SU-DHL-6 (cell line): ENCODE data around the gene IFIT3.

Experiments
- EZH2phosphoT487 ChIP-seq: fragments of 200-600 bp; sonication (generic), shearing (Covaris generic); conservative IDR thresholded peaks from 2 replicates; pipeline ENCODE4 v1.6.1; 2018; ENCODE audit warnings: mild to moderate bottlenecking, antibody characterized with exemption, low read length, moderate library complexity, mixed read lengths
- TF ChIP-seq, protein P1 (sequence below): fragments of 200-600 bp; sonication (generic); IDR thresholded peaks from one replicate; pipeline ENCODE4 v1.5.1; 2017; ENCODE audit warnings: antibody characterized with exemption, mild to moderate bottlenecking, low read length, moderate library complexity; ENCODE audit not compliant: insufficient read depth, poor library complexity, severe bottlenecking

DNA sequence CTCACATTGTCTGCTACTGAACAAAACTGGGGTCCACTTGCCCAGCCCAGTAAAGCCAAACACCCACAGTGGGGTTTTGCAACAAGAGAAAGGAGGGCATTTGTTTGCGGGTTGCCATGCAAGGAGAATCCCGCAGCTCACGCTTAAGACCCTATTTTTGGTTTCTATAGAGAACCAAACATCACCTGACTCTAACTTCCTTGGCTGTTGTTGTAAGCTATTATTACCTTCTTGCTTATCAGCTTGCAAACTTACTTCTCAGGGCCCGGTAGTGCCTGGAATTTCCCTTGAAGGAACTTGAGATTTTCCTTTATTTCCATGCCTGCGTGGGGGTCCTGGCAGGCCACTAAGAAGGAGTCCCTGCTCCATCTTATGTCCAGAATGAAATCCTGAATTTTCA is 20.7 kb downstream of the IFIT3 start:
- TF ChIP-seq, protein P1, sequence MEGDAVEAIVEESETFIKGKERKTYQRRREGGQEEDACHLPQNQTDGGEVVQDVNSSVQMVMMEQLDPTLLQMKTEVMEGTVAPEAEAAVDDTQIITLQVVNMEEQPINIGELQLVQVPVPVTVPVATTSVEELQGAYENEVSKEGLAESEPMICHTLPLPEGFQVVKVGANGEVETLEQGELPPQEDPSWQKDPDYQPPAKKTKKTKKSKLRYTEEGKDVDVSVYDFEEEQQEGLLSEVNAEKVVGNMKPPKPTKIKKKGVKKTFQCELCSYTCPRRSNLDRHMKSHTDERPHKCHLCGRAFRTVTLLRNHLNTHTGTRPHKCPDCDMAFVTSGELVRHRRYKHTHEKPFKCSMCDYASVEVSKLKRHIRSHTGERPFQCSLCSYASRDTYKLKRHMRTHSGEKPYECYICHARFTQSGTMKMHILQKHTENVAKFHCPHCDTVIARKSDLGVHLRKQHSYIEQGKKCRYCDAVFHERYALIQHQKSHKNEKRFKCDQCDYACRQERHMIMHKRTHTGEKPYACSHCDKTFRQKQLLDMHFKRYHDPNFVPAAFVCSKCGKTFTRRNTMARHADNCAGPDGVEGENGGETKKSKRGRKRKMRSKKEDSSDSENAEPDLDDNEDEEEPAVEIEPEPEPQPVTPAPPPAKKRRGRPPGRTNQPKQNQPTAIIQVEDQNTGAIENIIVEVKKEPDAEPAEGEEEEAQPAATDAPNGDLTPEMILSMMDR = no peak
- no peak for TF ChIP-seq EZH2phosphoT487
